Gastroesophageal sphincter (tissue), 4 donors: Measurements from ENCODE around the gene LMCD1. TPM values are rescaled to one million over a fixed set of nuclear protein-coding genes. Genes with fewer than 3 reads are reported as not detected.

Experiments
- ATAC-seq: fragments of 150-250 bp; one replicate; pipeline ENCODE4 v1.9.1; 2016; ENCODE audit warnings: mild to moderate bottlenecking, moderate library complexity
- H3K27ac ChIP-seq, 4 donors: fragments of 200-600 bp; sonication (generic) in 3 of 4; 1 replicate in 3 of 4; 2 replicates in 1 of 4; pipeline ENCODE4 v1.5.1; 2016 to 2019
- H3K27me3 ChIP-seq: fragments of 200-600 bp; sonication (generic); one replicate; pipeline ENCODE4 v1.5.1; 2019
- H3K36me3 ChIP-seq, 2 donors: fragments of 200-600 bp; sonication (generic); one replicate each; pipeline ENCODE4 v1.5.1; 2019; ENCODE audit warnings: control low read depth in 1 of 2
- H3K4me1 ChIP-seq, 3 donors: fragments of 200-600 bp; sonication (generic); 1 replicate in 2 of 3; 2 replicates in 1 of 3; pipeline ENCODE4 v1.5.1; 2016 to 2019; ENCODE audit warnings: control low read depth in 2 of 3
- H3K4me3 ChIP-seq, 2 donors: fragments of 200-600 bp; sonication (generic); one replicate each; pipeline ENCODE4 v1.5.1; 2019; ENCODE audit warnings: mild to moderate bottlenecking in 1 of 2, moderate library complexity in 1 of 2
- H3K9me3 ChIP-seq, 3 donors: fragments of 200-600 bp; sonication (generic); one replicate each; pipeline ENCODE4 v1.5.1; 2017 to 2019; ENCODE audit warnings: control low read depth in 2 of 3
- CTCF ChIP-seq, 4 experiments: fragments of 200-600 bp in 2 of 4; fragments of 450-650 bp in 2 of 4; sonication (generic) in 1 of 4; IDR thresholded peaks; one replicate each; pipeline ENCODE4 v1.5.1; 2017 to 2019; ENCODE audit warnings: antibody characterized with exemption in 4 of 4, mild to moderate bottlenecking in 2 of 4, moderate library complexity in 2 of 4
- EP300 ChIP-seq: sonication (generic); formaldehyde crosslinking; IDR thresholded peaks from one replicate; pipeline ENCODE4 v1.6.1; 2017; ENCODE audit warnings: antibody characterized with exemption, mild to moderate bottlenecking
- POLR2A ChIP-seq, 2 donors: fragments of 450-650 bp; IDR thresholded peaks; one replicate each; pipeline ENCODE4 v1.6.1; 2017; ENCODE audit warnings: antibody characterized with exemption in 2 of 2, mild to moderate bottlenecking in 2 of 2, moderate library complexity in 1 of 2
- POLR2AphosphoS5 ChIP-seq: sonication (generic); formaldehyde crosslinking; IDR thresholded peaks from one replicate; pipeline ENCODE4 v1.6.1; 2017; ENCODE audit warnings: antibody characterized with exemption
- WGBS, 2 donors: methylation state at CpG; one replicate each; pipeline ENCODE4 v1.1.5; 2018; ENCODE audit warnings: low coverage in 1 of 2; 5-methylcytosine and 5-hydroxymethylcytosine counted together
- total RNA-seq, 4 donors: library from RNA; depleted of rRNA; stranded (reverse); fragments of >200 nt; gene quantifications; one replicate each; pipeline ENCODE4 v1.1.0, GENCODE V29; 2016

The LMCD1 gene
- total RNA-seq, 4 donors from 2014 or later, result 17.6 to 318 (median 136) TPM

GRCh38 chr3:8596321-8597218 lies 94.9 kb downstream of the LMCD1 start:
- H3K9me3 ChIP-seq, result no peaks in the 10 kb centered on the region
- no peaks in the 10 kb centered on the region for H3K27me3 ChIP-seq
- H3K36me3 ChIP-seq, result no peaks in the 10 kb centered on the region
- no peak for ATAC-seq
- WGBS, 2 donors, result 78 to 90% methylated on average over 4 to 12 of the region's 18 CpGs
- TF ChIP-seq POLR2A (IDR thresholded peaks at IDR 0.05) (no peak), CTCF (IDR thresholded peaks at IDR 0.05) (no peak), EP300 (no peak), POLR2AphosphoS5 (no peak)
- no peaks in the 10 kb centered on the region for H3K4me1 ChIP-seq
- H3K27ac ChIP-seq, result no peak overlapping the region
- H3K4me3 ChIP-seq, result no peak overlapping the region

- TF ChIP-seq EP300 (no peak), POLR2AphosphoS5 (no peak), POLR2A (IDR thresholded peaks at IDR 0.05) (no peak), CTCF (IDR thresholded peaks at IDR 0.05) (no peak)
- Histone ChIP-seq H3K4me1 (no peaks in the 10 kb centered on the region), H3K36me3 (no peaks in the 10 kb centered on the region), H3K27me3 (no peaks in the 10 kb centered on the region), H3K9me3 (no peaks in the 10 kb centered on the region), H3K4me3 (no peak overlapping the region), H3K27ac (no peak overlapping the region)
- 84 to 90% methylated on average over 2 to 7 of the region's 7 CpGs for WGBS, 2 donors
- ATAC-seq, result no peak
Observed at GRCh38 chr3:8597219-8597853, 95.7 kb downstream of the LMCD1 start.

GRCh38 chr3:8599146-8599545 lies 97.5 kb downstream of the LMCD1 start:
- Histone ChIP-seq H3K36me3 (no peaks in the 10 kb centered on the region), H3K4me3 (no peak overlapping the region), H3K27me3 (no peaks in the 10 kb centered on the region), H3K4me1 (no peaks in the 10 kb centered on the region), H3K9me3 (no peaks in the 10 kb centered on the region), H3K27ac (no peak overlapping the region)
- 54 to 57% methylated on average over 3 of the region's 3 CpGs for WGBS, 2 donors
- ATAC-seq, result no peak
- TF ChIP-seq POLR2AphosphoS5 (no peak), EP300 (no peak), CTCF (IDR thresholded peaks at IDR 0.05) (no peak), POLR2A (IDR thresholded peaks at IDR 0.05) (no peak)

GRCh38 chr3:8600457-8600856 lies 98.8 kb downstream of the LMCD1 start:
- H3K9me3 ChIP-seq, result no peaks in the 10 kb centered on the region
- no peaks in the 10 kb centered on the region for H3K36me3 ChIP-seq
- ATAC-seq, result no peak
- H3K4me1 ChIP-seq, result no peaks in the 10 kb centered on the region
- no peaks in the 10 kb centered on the region for H3K27me3 ChIP-seq
- no peak overlapping the region for H3K4me3 ChIP-seq
- no peak for TF ChIP-seq POLR2AphosphoS5
- TF ChIP-seq POLR2A (IDR thresholded peaks at IDR 0.05), result no peak
- TF ChIP-seq CTCF (IDR thresholded peaks at IDR 0.05), result no peak
- TF ChIP-seq EP300, result no peak
- no peak overlapping the region for H3K27ac ChIP-seq
